Adrenal gland (tissue), 12 donors: ENCODE data around the gene CHST11. TPM values are rescaled to one million over a fixed set of nuclear protein-coding genes. Genes with fewer than 3 reads are reported as not detected.

Source experiments
- DNase-seq, 7 donors: peaks; one replicate each; pipeline ENCODE4 v3.0.0-alpha.2; 2019 to 2020
- H3K27ac ChIP-seq, 5 donors: fragments of 200-600 bp; sonication (generic) in 4 of 5; 1 replicate in 3 of 5; 2 replicates in 2 of 5; pipeline versions ENCODE4 v1.5.1 to v1.8.0; 2016 to 2020; ENCODE audit warnings: mild to moderate bottlenecking in 1 of 5
- H3K27me3 ChIP-seq: fragments of 200-600 bp; 2 replicates; pipeline ENCODE4 v1.8.0; 2021
- H3K36me3 ChIP-seq, 2 donors: fragments of 200-600 bp; replicated peaks in 1 of 2; 1 replicate in 1 of 2; 2 replicates in 1 of 2; pipeline versions ENCODE4 v1.5.1 to v1.8.0; 2018 to 2022
- H3K4me1 ChIP-seq, 2 donors: fragments of 200-600 bp; replicated peaks in 1 of 2; 1 replicate in 1 of 2; 2 replicates in 1 of 2; pipeline versions ENCODE4 v1.5.1 to v1.8.0; 2018 to 2021
- H3K4me3 ChIP-seq, 4 donors: fragments of 200-600 bp; sonication (generic) in 3 of 4; one replicate each; pipeline ENCODE4 v1.5.1; 2016 to 2018
- H3K9me3 ChIP-seq, 3 donors: fragments of 200-600 bp; sonication (generic) in 1 of 3; replicated peaks in 1 of 3; 1 replicate in 2 of 3; 2 replicates in 1 of 3; pipeline versions ENCODE4 v1.5.1 to v1.8.0; 2016 to 2021
- CTCF ChIP-seq, 6 experiments: fragments of 450-650 bp in 4 of 6; fragments of 200-600 bp in 2 of 6; sonication (generic) in 1 of 6; IDR thresholded peaks; 1 replicate in 5 of 6; 2 replicates in 1 of 6; pipeline versions ENCODE4 v1.5.1 to v1.8.0; 2016 to 2021; ENCODE audit warnings: antibody characterized with exemption in 6 of 6, mild to moderate bottlenecking in 2 of 6, moderate library complexity in 1 of 6
- POLR2A ChIP-seq, 2 donors: fragments of 450-650 bp; IDR thresholded peaks; one replicate each; pipeline ENCODE4 v1.6.1; 2017; ENCODE audit warnings: antibody characterized with exemption in 2 of 2, mild to moderate bottlenecking in 2 of 2, moderate library complexity in 1 of 2
- WGBS, 4 donors: extraction: QIAGEN DNeasy Blood & Tissue Kit in 2 of 4; methylation state at CpG; one replicate each; pipeline versions ENCODE4 v1.1.5 to v1.1.7; 2013 to 2017; 5-methylcytosine and 5-hydroxymethylcytosine counted together
- intact Hi-C, 2 donors: fragments of 100-400 bp; cut with DNase I; formaldehyde crosslinking; loops; one replicate each; pipeline versions ENCODE4 v1.14.1 to v1.15.0; 2022 to 2023
- polyA plus RNA-seq, 3 donors: library from polyadenylated mRNA; stranded (reverse); fragments of 200-250 nt in 2 of 3; fragments of 350-450 nt in 1 of 3; fragmentation: Illumina TruSeq in 1 of 3; extraction: RNeasy Lipid Tissue Mini Kit (QIAGEN cat#74804) in 1 of 3; gene quantifications; one replicate each; pipeline ENCODE4 v1.2.3, GENCODE V29; 2013 to 2014
- total RNA-seq, 9 donors: library from RNA; depleted of rRNA in 4 of 9; stranded (reverse); fragments of >200 nt in 4 of 9; fragments of 120-200 nt in 1 of 9; fragmentation: NEBNext Ultra II Directional in 1 of 9; extraction: Animal tissue kit (Norgen Biotek cat#: 25700) in 1 of 9; gene quantifications; one replicate each; pipeline versions ENCODE4 v1.1.0 to v1.2.4, GENCODE V29; 2013 to 2023
- donor health status: healthy with polysubstance abuse.
- donor health status: Bipolar disorder and iron deficiency.
- donor health status: DM: yes; HTN: yes; CAD: no.
- donor health status: DM: no; HTN: no; CAD: no.
- donor health status: DM: no; HTN: no; CAD: no.
- donor health status: DM: yes; HTN: yes; CAD: no.

CHST11 gene
- total and polyA plus RNA-seq, 12 donors: 6.2 to 95.1 (median 29.8) TPM

GRCh38 chr12:104768033-104768432 is 311.3 kb downstream of the CHST11 start:
- Histone ChIP-seq H3K27ac (no peak overlapping the region), H3K4me1 (no peaks in the 10 kb centered on the region), H3K27me3 (no peaks in the 10 kb centered on the region), H3K9me3 (peaks cover 0 to 4% (median 0%) of the 10 kb centered on the region in 3 donors), H3K36me3 (no peaks in the 10 kb centered on the region), H3K4me3 (no peak overlapping the region)
- intact Hi-C loops: no loop called here
- DNase-seq: no peak
- TF ChIP-seq CTCF (IDR thresholded peaks at IDR 0.05): no peak
- TF ChIP-seq POLR2A (IDR thresholded peaks at IDR 0.05): no peak

GRCh38 chr12:104769144-104769561 is 312.4 kb downstream of the CHST11 start:
- no peak for DNase-seq
- TF ChIP-seq CTCF (IDR thresholded peaks at IDR 0.05) (no peak), POLR2A (IDR thresholded peaks at IDR 0.05) (no peak)
- Histone ChIP-seq H3K27ac (no peak overlapping the region), H3K36me3 (no peaks in the 10 kb centered on the region), H3K4me3 (no peak overlapping the region), H3K27me3 (no peaks in the 10 kb centered on the region), H3K9me3 (peaks cover 0 to 4% (median 0%) of the 10 kb centered on the region in 3 donors), H3K4me1 (no peaks in the 10 kb centered on the region)
- intact Hi-C loops: no loop called here
- 74 to 79% (median 77%) methylated on average over 6 of the region's 6 CpGs for WGBS, 4 donors

- Histone ChIP-seq H3K27me3 (no peaks in the 10 kb centered on the region), H3K4me3 (no peak overlapping the region)
- WGBS, 4 donors: 91 to 100% (median 96%) methylated on average over 1 of the region's 1 CpG
Measured at GRCh38 chr12:104772336-104772735, 315.6 kb downstream of the CHST11 start.

GRCh38 chr12:104775731-104776231 is 319.0 kb downstream of the CHST11 start:
- H3K27ac ChIP-seq: no peak overlapping the region
- no peak for DNase-seq
- TF ChIP-seq POLR2A (IDR thresholded peaks at IDR 0.05): no peak
- no peak for TF ChIP-seq CTCF (IDR thresholded peaks at IDR 0.05)
- H3K27me3 ChIP-seq: no peaks in the 10 kb centered on the region
- intact Hi-C loops: no loop called here
- WGBS, 4 donors: 85 to 96% (median 92%) methylated on average over 2 of the region's 2 CpGs
- no peaks in the 10 kb centered on the region for H3K4me1 ChIP-seq
- peaks cover 0 to 4% (median 0%) of the 10 kb centered on the region in 3 donors for H3K9me3 ChIP-seq
- H3K36me3 ChIP-seq: no peaks in the 10 kb centered on the region
- H3K4me3 ChIP-seq: no peak overlapping the region

More at GRCh38 chr12:104772336-104772735, 315.6 kb downstream of the CHST11 start:
- no peak for TF ChIP-seq POLR2A (IDR thresholded peaks at IDR 0.05)
- TF ChIP-seq CTCF (IDR thresholded peaks at IDR 0.05): no peak
- DNase-seq: no peak
- H3K4me1 ChIP-seq: no peaks in the 10 kb centered on the region
- no peak overlapping the region for H3K27ac ChIP-seq
- no peaks in the 10 kb centered on the region for H3K36me3 ChIP-seq
- H3K9me3 ChIP-seq: peaks cover 0 to 4% (median 0%) of the 10 kb centered on the region in 3 donors
- intact Hi-C loops: no loop called here
